ENCODE results near the gene UBL4B. TPM values are rescaled to one million over a fixed set of nuclear protein-coding genes. Genes with fewer than 3 reads are reported as not detected.

The UBL4B gene
- total RNA-seq, 1 donor from 2014 or later, result 1.0 TPM

DNA sequence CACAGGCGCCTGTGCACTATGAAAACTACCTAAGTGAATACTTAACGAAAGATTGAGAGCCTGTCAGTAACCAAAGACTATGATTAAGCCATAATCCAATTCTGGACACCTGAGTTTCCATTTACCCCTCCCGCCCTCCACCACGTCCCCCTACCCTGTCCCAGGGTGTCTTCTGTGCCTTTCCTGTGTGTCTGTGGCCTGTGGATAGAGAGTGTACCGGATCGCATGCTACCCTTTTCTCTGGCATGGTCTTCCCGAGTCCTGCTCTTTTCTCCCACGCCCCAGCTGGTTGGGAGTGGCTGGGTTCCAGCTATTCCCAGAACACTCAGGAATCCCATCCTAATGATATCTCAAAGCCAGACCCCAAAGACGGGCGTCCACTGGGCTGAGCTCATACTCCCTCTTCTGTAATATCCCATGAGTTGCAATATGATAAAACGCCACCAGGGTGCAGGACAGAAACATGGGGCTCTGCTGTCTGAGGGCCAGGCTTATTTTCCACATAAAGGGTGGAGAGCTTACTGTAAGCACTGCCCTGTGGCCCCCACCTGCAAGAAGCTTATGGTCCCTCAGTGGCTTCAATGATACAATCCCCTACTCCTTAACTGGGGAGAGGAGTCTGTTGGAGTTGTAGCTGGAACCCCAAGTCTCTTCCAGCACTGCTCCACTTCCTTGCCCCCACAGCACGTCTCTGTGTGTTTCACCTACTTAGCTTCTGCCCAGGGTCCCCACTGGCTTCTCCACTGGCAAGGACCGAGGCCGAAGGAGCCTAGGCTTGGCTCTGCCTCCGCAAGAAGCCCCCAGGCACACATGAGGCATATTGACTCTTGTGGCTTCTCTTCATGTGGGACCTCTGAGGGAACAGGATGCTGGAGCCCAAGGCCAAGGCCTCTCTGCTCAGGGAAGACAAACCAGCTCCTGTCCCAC lies 24.2 kb upstream of the UBL4B start:
- Mint-ChIP-seq H3K4me3 (peak overlapping the region; percentile 72), H3K9me3 (no peaks in the 10 kb centered on the region), H3K36me3 (peaks cover 3% of the 10 kb centered on the region), H3K27ac (peak overlapping the region; percentile 27), H3K4me1 (ENCODE audit: unreplicated experiment) (peaks cover 30% of the 10 kb centered on the region), H3K27me3 (peaks cover 75% of the 10 kb centered on the region)
- TF ChIP-seq, protein P1, sequence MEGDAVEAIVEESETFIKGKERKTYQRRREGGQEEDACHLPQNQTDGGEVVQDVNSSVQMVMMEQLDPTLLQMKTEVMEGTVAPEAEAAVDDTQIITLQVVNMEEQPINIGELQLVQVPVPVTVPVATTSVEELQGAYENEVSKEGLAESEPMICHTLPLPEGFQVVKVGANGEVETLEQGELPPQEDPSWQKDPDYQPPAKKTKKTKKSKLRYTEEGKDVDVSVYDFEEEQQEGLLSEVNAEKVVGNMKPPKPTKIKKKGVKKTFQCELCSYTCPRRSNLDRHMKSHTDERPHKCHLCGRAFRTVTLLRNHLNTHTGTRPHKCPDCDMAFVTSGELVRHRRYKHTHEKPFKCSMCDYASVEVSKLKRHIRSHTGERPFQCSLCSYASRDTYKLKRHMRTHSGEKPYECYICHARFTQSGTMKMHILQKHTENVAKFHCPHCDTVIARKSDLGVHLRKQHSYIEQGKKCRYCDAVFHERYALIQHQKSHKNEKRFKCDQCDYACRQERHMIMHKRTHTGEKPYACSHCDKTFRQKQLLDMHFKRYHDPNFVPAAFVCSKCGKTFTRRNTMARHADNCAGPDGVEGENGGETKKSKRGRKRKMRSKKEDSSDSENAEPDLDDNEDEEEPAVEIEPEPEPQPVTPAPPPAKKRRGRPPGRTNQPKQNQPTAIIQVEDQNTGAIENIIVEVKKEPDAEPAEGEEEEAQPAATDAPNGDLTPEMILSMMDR (conservative IDR thresholded peaks at IDR 0.05), result peak; percentile 77
- DNase-seq (ENCODE audit: extremely low spot score, unreplicated experiment), result no peak

DNA sequence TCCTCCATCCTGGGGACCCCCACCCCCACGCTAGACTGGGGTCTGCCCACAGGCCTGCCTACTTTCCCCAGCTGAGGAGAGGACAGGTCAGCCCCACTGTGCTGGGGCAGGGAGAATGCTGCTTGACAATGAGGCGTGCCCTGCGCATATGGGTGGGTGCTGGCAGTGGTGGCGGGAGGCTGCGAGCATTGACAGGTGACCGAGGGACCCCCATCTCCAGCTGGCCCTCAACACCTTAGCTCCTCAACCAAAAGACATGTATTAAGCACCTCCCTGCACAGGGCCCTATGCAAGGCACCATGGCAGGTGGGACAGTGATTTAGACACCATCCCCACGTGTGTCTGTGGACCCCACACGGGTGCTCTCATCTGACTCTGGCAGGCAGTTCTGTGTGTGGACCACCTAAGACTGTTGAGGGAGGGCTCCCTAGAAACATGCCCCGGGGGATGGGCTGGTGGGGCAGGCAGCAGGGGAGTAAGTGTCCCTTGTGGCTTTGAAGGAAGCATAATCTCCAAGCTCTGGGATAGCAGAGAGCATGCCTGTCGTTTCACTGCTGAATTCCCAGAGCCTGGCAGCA lies 23.4 kb upstream of the UBL4B start:
- Mint-ChIP-seq H3K27me3 (peaks cover 71% of the 10 kb centered on the region), H3K4me3 (no peak overlapping the region), H3K36me3 (no peaks in the 10 kb centered on the region), H3K27ac (no peak overlapping the region), H3K9me3 (no peaks in the 10 kb centered on the region), H3K4me1 (ENCODE audit: unreplicated experiment) (peaks cover 24% of the 10 kb centered on the region)
- TF ChIP-seq, protein P1 (conservative IDR thresholded peaks at IDR 0.05), result no peak
- DNase-seq (ENCODE audit: extremely low spot score, unreplicated experiment), result no peak

DNA sequence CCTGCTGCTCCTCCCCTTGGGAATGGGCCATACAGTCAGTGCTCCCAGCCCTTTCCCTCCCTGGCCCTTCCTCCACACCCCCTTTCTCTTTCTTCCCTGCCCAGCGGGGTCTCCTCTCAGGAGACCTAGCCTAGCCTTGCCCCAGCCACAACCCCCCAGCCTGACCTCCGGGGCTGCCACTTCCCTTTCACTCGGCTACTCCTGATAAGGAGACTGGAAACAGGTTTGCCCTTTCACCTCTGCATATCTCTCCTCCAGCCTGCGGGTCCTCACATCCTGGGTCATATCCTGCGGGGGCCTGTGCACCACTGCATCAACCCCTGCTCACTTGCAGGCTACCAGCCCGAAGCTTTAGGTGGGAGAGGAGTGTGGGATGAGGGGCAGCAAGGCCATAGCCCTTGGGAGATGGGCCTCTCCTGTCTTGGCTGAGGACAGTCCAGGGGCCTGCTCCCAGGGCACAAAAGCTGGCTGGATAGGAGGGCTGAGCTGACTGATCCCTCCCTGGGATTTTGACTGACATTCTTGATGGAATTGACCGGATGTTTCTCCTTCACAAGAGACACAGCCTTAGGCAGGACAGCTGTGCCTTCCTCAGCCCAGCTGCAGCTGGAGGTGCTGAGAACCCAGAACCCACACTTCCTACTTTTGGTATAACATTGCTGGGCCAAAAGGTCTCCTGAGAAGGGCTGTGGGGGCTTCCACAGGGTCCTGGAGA lies 22.5 kb upstream of the UBL4B start:
- H3K4me1 Mint-ChIP-seq (ENCODE audit: unreplicated experiment), result peaks cover 29% of the 10 kb centered on the region
- no peak overlapping the region for H3K27ac Mint-ChIP-seq
- DNase-seq (ENCODE audit: extremely low spot score, unreplicated experiment), result no peak
- no peaks in the 10 kb centered on the region for H3K36me3 Mint-ChIP-seq
- peaks cover 69% of the 10 kb centered on the region for H3K27me3 Mint-ChIP-seq
- TF ChIP-seq, protein P1 (conservative IDR thresholded peaks at IDR 0.05), result no peak
- H3K9me3 Mint-ChIP-seq, result no peaks in the 10 kb centered on the region
- no peak overlapping the region for H3K4me3 Mint-ChIP-seq

DNA sequence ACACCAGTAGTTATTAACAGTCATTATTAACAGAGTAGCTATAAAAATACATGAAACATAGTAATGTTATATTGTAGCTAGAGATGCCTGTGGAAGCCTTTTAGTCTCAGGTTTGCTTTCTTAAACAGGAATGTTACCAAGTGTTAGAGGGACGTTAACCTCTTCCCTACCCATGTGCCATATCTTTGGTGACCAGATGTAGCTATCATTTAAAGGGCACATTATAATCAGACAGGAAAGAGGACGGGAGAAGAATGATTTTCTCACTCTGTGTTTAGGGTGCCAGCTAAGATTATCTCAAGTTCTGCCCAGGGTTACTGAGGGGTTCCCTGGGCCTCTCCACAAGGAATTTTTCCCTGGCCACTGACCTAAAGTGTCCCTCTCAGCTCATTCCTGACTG lies 20.9 kb upstream of the UBL4B start:
- TF ChIP-seq, protein P1 (conservative IDR thresholded peaks at IDR 0.05), result no peak
- H3K9me3 Mint-ChIP-seq, result no peaks in the 10 kb centered on the region
- no peak for DNase-seq (ENCODE audit: extremely low spot score, unreplicated experiment)
- H3K4me3 Mint-ChIP-seq, result no peak overlapping the region
- peaks cover 56% of the 10 kb centered on the region for H3K27me3 Mint-ChIP-seq
- no peak overlapping the region for H3K27ac Mint-ChIP-seq
- peaks cover 28% of the 10 kb centered on the region for H3K4me1 Mint-ChIP-seq (ENCODE audit: unreplicated experiment)
- H3K36me3 Mint-ChIP-seq, result no peaks in the 10 kb centered on the region

DNA sequence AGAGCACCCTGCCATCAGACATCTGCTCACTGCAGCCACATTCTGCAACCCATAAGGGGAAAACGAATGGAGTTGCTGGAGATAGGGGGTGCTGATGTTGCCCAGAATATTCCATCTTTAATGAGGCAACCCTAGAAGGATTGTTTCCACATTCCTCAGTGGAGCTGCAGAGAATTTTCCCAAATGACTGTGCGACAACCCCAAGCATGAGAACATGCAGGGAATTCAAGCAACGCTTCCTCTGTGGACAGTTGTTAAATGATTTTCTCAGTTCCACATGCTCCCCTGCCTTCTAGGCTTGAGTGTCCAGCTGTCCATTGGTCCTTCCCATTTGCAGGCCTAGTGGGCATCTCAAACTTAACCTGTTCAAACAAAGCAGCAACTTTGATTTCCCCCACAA lies 20.5 kb upstream of the UBL4B start:
- H3K27ac Mint-ChIP-seq, result no peak overlapping the region
- H3K4me1 Mint-ChIP-seq (ENCODE audit: unreplicated experiment), result peaks cover 24% of the 10 kb centered on the region
- TF ChIP-seq, protein P1 (conservative IDR thresholded peaks at IDR 0.05), result no peak
- H3K27me3 Mint-ChIP-seq, result peaks cover 51% of the 10 kb centered on the region
- H3K9me3 Mint-ChIP-seq, result no peaks in the 10 kb centered on the region
- H3K36me3 Mint-ChIP-seq, result no peaks in the 10 kb centered on the region
- DNase-seq (ENCODE audit: extremely low spot score, unreplicated experiment), result no peak
- no peak overlapping the region for H3K4me3 Mint-ChIP-seq

All from type B pancreatic cell (in vitro differentiated cells).